HG03196 (cell line): ENCODE data around the gene NALCN.

Experiments
- ATAC-seq: cut with Tn5 transposase; IDR thresholded peaks from one replicate; pipeline ENCODE4 v1.9.1; 2021; ENCODE audit not compliant: unreplicated experiment

The NALCN gene

GRCh38 chr13:101140087-101140770, 276.1 kb downstream of the NALCN start:
- no peak for ATAC-seq

GRCh38 chr13:101139081-101139480, 277.2 kb downstream of the NALCN start:
- ATAC-seq: no peak

GRCh38 chr13:101127741-101128353, 288.5 kb downstream of the NALCN start:
- peak; percentile 79 for ATAC-seq

DNA sequence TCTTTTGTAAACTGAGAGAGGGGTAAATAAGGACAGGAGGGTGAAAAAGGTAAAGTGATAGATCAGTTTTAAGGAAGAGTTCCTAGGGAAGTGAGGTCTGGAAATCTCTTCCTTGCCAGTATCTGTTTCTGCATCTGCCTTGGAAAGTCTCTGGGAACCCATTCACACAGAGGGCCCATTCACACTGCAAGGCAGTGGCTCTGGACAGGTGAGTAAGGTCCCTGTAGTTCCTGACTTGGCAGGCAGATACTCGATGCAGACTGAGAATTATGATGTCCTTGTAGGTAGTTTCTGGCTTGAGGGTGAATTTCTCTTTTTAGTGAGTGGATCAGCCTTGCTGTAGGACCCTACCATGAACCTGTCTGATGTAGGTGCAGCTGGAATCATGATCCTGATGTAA, 293.3 kb downstream of the NALCN start:
- no peak for ATAC-seq

DNA sequence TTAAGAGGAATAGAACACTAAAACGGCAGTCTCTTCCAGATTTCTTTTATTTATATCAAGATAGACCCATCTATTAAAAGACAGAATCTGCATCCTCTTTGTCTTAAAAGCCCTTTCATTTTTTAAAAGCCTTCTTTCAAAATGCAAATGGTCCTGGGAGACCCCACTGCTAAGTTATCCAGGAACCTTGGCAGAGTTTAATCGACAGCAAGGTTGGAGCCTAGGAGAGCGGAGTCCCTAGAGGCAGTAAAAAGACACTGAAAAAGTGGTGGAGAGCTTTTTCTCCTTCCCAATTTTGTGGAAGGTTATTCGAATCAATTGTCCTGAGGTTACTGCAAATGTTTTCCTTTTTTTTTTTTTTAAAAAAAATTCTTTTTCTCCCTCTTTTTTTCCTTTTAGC, 294.7 kb downstream of the NALCN start:
- ATAC-seq: no peak

GRCh38 chr13:101120007-101120406, 296.3 kb downstream of the NALCN start:
- ATAC-seq: no peak

DNA sequence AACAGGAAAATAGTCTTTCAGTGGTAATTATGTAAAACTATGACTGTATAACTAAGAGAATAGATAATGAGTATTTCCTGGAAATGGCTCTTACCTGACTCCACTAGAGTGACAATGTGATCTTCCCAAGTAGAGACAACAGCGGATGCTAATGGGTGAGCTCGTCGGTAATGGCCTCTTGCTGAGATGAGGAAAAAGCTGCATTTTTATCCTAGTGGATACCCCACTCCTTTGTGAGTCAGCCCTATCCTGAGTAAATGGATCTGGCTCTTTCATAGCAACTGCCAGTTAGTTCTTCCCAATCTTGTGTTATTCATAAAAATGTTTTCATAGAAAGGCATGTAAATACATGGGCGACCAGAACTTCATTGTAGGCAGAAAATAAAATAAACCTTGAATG, 299.5 kb downstream of the NALCN start:
- ATAC-seq: no peak

DNA sequence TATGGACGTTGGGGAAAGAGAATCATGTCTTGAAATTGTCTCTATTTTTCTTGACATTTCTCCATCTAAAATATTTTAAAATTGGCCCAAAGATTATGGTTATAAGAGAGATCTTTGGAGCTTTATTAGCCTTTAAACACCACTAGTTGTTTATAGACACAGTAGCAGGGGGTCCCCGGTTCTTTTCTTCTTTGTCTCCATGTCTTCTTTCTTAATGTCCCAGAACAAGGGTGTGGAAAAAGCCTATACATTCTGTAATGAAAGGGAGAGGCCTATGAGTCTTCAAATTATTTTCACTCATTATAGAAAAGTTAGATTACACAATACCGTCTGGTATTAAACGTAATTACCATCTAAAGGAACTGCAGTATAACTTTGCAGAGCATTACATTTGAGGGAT, 300.0 kb downstream of the NALCN start:
- ATAC-seq: no peak

GRCh38 chr13:101115762-101116171, 300.5 kb downstream of the NALCN start:
- no peak for ATAC-seq

GRCh38 chr13:101111894-101112293, 304.4 kb downstream of the NALCN start:
- ATAC-seq: no peak

DNA sequence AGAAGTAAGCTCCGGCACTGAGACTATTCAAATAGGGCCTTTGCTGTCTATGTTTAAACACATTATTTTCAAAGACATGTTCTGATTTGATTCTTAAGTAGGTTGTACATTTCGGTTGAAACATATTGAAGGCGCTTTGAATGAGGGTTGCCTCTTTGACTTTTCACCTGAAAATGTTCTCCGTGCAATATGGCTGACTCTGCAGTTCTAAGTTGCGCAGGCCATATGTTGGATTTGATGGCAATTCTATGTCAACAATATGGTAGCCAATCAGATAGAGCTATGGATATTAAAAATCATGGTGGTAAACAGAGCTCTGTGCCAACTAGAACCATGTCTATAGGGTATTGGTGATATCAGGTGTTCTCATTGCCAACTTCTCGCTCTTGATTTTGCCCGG, 307.3 kb downstream of the NALCN start:
- no peak for ATAC-seq

DNA sequence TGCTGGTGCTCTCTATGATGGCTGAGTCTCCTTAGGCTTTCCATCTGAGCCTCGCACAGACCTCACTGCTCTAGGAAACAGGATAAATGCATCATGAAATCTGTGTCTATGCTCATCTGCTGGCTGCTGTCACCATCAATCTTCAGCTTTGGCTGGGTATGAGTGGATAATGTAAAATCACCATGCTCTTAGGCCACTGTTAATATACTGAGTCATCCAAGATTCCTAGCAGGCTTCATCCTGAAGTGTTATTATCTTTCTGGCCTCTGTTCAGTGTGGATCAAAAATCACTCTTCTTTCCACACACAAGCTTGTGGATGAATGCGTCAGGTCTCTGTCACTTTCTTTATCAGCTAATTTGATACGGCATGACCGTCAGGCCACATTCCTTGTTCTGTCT, 317.4 kb downstream of the NALCN start:
- no peak for ATAC-seq

GRCh38 chr13:101092985-101093384, 323.3 kb downstream of the NALCN start:
- no peak for ATAC-seq

DNA sequence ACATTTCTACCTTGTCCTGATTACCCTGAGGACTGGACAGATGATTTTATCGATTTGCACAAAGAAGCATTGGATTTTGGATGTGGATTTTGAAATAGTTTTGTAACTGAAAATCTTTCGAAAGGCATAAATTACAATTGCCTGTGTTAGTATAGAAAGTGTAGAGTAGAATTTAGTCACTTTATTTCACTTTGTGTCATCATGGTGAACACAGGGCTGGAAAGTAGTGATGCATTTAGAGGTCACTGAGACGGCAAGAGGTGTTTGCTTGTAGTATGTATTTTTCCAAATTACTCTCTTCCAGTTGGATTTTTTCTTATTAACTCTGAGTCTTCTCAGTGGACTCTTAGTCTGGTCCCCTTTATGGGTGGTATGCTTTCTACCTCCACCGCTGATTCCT, 326.0 kb downstream of the NALCN start:
- no peak for ATAC-seq

DNA sequence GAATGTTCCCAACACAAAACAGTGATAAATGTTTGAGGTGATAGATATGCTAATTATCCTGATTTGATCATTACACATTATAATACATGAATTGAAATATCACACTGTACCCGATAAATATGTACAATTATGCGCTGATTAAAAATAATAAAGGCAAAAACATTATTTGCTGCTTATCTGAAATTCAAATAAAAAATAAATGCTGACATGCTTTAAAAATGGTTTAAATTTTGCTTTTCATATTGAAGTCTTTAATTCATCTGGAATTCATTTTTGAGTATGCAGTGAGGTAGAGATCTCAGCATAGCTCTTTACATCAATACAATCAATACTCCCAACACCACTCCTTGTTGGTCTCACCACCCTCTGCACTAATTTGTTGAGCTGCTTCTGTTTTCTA, 330.8 kb downstream of the NALCN start:
- no peak for ATAC-seq

DNA sequence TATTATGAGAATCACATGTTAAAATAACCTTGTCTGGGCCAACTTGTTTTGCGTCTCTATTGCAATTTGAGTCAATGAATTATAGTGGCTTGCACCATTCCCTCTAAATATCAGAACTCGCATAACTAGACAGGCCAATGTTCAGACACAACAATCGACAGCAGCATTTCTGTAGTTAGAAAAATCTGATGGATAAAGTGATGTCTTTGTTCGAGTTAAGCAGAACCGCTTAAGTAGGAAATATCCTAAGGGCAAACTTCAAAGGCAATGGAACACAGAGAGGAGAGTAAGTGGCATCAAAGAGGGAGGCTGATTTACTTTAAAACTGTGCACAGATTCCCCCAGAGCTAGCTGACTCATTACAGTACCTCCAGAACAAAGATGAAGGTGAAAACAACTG, 333.9 kb downstream of the NALCN start:
- ATAC-seq: no peak

DNA sequence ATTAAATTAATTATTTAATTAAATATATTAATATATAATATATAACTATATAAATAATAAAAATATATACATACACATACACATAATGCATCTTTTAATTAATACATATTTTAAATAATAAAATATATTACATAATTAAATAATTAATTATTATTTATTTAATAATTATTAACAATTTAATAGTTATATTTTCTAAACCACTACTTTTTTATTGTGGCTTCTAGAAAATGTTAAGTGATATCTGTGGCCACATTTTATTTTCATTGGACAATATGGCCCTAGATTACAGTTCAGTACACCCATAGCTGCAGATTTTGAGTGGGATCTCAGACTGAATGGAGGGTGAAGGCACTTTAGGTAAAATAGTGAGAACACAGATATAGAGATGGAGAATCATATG, 335.7 kb downstream of the NALCN start:
- ATAC-seq: no peak

DNA sequence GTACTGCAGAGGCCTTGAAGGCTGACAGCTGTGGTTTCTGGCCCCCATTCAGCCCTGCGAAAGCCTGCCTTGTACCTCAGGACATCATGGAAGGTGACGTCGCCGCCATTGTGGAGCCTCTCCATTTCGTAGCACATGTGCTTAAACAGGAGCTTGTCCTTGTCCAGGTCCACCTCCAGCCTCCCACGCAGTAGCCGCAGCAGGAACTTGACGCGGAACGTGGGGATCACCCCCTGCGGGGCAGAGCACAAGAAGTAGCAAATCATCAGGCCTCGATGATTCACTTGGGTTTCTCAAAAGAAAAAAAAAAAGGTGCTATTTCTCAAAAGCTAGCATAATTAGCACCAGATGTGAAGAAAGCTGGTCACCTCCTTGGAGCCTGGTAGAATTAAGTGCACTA, 351.0 kb downstream of the NALCN start:
- no peak for ATAC-seq

DNA sequence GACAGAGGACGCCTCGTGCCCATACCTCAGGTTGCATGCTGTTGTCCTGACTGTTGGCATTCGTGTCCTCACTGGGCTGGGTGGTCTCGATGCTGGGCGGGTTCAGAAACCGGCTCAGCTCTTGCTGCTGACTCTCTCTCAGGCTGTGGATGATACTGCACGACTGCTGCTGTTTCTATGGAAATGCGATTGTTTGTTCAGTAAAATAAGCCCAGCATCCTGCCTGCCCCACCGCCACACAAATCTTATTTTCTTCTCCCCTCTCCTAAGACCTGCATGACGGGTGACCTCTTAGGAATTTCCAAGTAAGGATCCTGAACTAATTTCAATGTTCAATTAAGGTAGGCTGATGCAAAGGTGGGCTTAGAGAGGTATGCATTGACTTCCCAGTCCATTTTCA, 356.5 kb downstream of the NALCN start:
- no peak for ATAC-seq

- no peak for ATAC-seq
These were observed 357.5 kb downstream of the NALCN start for GRCh38 chr13:101058841-101059240.

DNA sequence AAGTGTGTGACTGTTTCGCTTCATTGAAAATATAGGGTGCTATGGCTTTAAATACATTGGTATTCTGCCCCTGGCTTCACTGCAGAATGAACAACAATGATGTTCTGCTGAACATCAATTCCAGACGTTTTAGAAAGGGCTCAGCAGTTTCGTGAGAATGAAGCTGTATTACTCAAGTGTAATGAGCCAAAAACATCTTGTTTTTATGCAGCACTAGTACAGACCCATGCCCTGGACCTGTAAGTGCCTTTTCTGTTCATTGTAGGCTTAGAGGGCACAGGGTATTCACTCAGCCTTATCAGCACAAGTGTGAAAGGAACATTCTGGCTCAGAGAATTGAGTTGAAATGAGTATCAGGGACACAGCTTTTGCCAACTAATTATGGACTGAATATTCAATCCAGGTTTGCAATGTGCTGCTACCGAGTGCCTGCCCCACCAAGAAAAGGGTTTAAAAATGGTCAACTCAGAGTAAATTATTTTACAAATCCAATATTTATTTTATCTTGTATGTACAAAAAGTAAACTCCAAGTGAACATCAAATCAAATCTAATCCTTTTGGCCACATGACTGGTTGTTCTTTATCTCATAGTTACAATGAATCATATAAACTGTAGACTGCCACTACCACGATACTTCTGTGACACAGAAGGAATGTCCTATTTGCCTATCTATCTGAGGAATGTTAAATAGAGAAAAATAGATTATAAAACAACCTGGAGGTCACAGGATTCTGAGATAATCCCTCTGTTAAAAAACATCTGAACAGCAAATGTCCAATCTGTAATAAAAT, 362.8 kb downstream of the NALCN start:
- no peak for ATAC-seq

DNA sequence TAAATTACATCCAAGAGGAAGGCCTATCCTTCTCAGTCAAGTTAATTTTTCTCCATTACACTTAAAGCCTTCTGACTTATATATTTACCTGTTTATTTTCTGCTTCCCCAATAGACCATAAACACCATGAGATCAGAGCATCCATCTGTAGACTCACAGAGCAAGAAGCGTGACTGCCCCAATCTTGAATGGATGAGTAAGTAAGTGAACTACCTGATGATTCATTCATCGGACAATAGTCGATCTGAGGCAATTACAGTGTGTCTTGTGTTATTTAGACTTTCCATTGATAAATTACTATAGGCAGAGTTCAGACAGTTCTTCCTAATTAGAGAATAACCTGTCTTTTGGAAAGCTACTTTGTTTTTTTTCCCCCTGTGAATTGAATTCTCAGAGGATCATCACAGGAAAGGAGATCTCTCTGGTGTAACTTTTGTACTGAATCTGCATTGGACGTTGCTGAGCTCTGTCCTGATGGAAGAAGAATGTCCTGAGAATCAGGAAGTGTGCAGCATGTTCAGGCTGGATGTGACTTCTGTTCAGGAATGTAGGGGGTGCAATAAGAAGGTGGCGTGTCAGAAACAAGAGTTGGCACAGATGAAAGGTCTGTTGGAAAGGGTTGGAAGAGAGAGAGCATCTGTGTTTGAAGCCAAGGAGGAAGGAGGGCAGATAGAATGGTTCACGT, 367.0 kb downstream of the NALCN start:
- ATAC-seq: no peak
